ENCODE results near the gene LRBA. TPM values are rescaled to one million over a fixed set of nuclear protein-coding genes. Genes with fewer than 3 reads are reported as not detected.

LRBA gene
- total RNA-seq, 1 experiment from 2014 or later: 55.3 TPM

- WGBS (ENCODE audit: extremely low coverage, insufficient read length, low lambda C conversion rate): no CpG with 5 or more reads among the region's 1 CpG
- H3K4me1 Mint-ChIP-seq: peaks cover 10% of the 10 kb centered on the region in 2 experiments
- H3T11ph ChIP-seq (ENCODE audit: low read length): no peak overlapping the region
- H3K4ac ChIP-seq (ENCODE audit: low read depth, low read length): no peak overlapping the region
- no peaks in the 10 kb centered on the region for H3K9me3 Mint-ChIP-seq
- no peaks in the 10 kb centered on the region for H4K20me1 ChIP-seq (ENCODE audit: control insufficient read depth, insufficient read depth, insufficient read length)
- peaks cover 7% of the 10 kb centered on the region for H3K79me1 ChIP-seq (ENCODE audit: insufficient read depth, low read depth, low read length, poor library complexity, severe bottlenecking)
- H4K8ac ChIP-seq (replicated peaks; ENCODE audit: insufficient read length, low read depth, low read length): no peak overlapping the region
- no peaks in the 10 kb centered on the region for H3K27me3 Mint-ChIP-seq (ENCODE audit: low read depth)
- no peaks in the 10 kb centered on the region; the same call in 1 of the 2 replicates for H3K4me1 ChIP-seq (ENCODE audit: insufficient read depth, low read length)
- no peak overlapping the region for H3K18ac ChIP-seq (ENCODE audit: insufficient read length, low read depth, low read length)
- no peak overlapping the region for H4K5ac ChIP-seq (ENCODE audit: insufficient read length, low read depth, low read length)
- H2AK5ac ChIP-seq (ENCODE audit: insufficient read length, low read length): no peak overlapping the region
- no peak overlapping the region for H2BK12ac ChIP-seq (ENCODE audit: insufficient read length, low read depth, low read length)
- H3K4me3 Mint-ChIP-seq: no peak overlapping the region
- H3K9me3 ChIP-seq (ENCODE audit: control insufficient read depth, low read depth, low read length): no peaks in the 10 kb centered on the region
- no peak overlapping the region for H3K14ac ChIP-seq (ENCODE audit: insufficient read depth, low read length)
- no peak overlapping the region for H2BK5ac ChIP-seq (ENCODE audit: insufficient read length, low read length)
- H3K27ac ChIP-seq (ENCODE audit: insufficient read length, low read depth, low read length): no peak overlapping the region
- no peak overlapping the region for H2BK15ac ChIP-seq (ENCODE audit: low read depth, low read length)
- H3K56ac ChIP-seq (ENCODE audit: insufficient read length, low read depth, low read length): no peak overlapping the region
- H3K23ac ChIP-seq (ENCODE audit: insufficient read length, low read depth, low read length): no peak overlapping the region
- H3K27me3 ChIP-seq (ENCODE audit: insufficient read depth, low read length): no peaks in the 10 kb centered on the region
- H2BK120ac ChIP-seq (ENCODE audit: low read depth, low read length, poor library complexity, severe bottlenecking): no peak overlapping the region
- no peak overlapping the region for H4K91ac ChIP-seq (ENCODE audit: insufficient read length, low read depth, low read length)
- H2BK20ac ChIP-seq (ENCODE audit: low read depth, low read length, poor library complexity, severe bottlenecking): no peak overlapping the region
- no peak overlapping the region for H3K4me2 ChIP-seq (ENCODE audit: insufficient read depth, insufficient read length, low read length)
- H3K27ac Mint-ChIP-seq: no peak overlapping the region
- no peak for TF ChIP-seq CTCF (conservative IDR thresholded peaks at IDR 0.05)
- no peak overlapping the region for H2AFZ ChIP-seq (ENCODE audit: low read length)
- H3K9ac ChIP-seq (ENCODE audit: extremely low read depth, insufficient read length, low read length): no peak overlapping the region
- peaks cover 5% of the 10 kb centered on the region for H3K23me2 ChIP-seq (ENCODE audit: insufficient read length, low read depth, low read length, poor library complexity, severe bottlenecking)
- peaks cover 10% of the 10 kb centered on the region; the same call in 1 of the 2 replicates for H3K79me2 ChIP-seq (ENCODE audit: insufficient read depth, low read length)
- H3K36me3 Mint-ChIP-seq (ENCODE audit: insufficient read depth in 1 of 3, low read depth in 3 of 3): peaks cover under 1 to 12% (median 4%) of the 10 kb centered on the region in 3 experiments; a peak in 5 of 7 replicates
- DNase-seq: no peak
Measured at GRCh38 chr4:151043803-151044515, 28.9 kb upstream of the LRBA start.
